ENCODE data around the gene ACVR2A. TPM values are rescaled to one million over a fixed set of nuclear protein-coding genes. Genes with fewer than 3 reads are reported as not detected.

The ACVR2A gene
- polyA plus RNA-seq, 3 donors: 2.6 to 10.5 (median 3.7) TPM

GRCh38 chr2:147910990-147911473, 66.2 kb downstream of the ACVR2A start:
- Histone ChIP-seq H2AFZ (ENCODE audit: insufficient read depth, low read depth, low read length, poor library complexity, severe bottlenecking) (no peak overlapping the region), H3K27me3 (ENCODE audit: control insufficient read depth in 2 of 2, insufficient read depth in 2 of 2, low read length in 2 of 2) (no peaks in the 10 kb centered on the region), H3K36me3 (replicated peaks in 1 of 2; ENCODE audit: control insufficient read depth in 1 of 2, insufficient read depth in 2 of 2, low read length in 2 of 2) (no peaks in the 10 kb centered on the region), H3K27ac (ENCODE audit: low read depth in 1 of 2, low read length in 2 of 2) (no peak overlapping the region), H3K9ac (ENCODE audit: insufficient read depth, low read length, poor library complexity, severe bottlenecking) (no peak overlapping the region), H3K79me2 (ENCODE audit: insufficient read depth, low read length) (no peaks in the 10 kb centered on the region), H3K4me2 (replicated peaks; ENCODE audit: extremely low read depth, low read length, poor library complexity, severe bottlenecking) (no peak overlapping the region), H3K4me3 (replicated peaks in 1 of 3; ENCODE audit: low read depth in 2 of 3, low read length in 3 of 3) (no peak overlapping the region), H3K4me1 (ENCODE audit: control insufficient read depth in 1 of 2, insufficient read depth in 2 of 2, low read length in 2 of 2) (peaks cover 4 to 9% of the 10 kb centered on the region in 2 donors), H4K20me1 (ENCODE audit: insufficient read depth, low read length) (peaks cover 12% of the 10 kb centered on the region), H3K9me3 (replicated peaks in 1 of 2; ENCODE audit: control insufficient read depth in 1 of 2, insufficient read depth in 1 of 2, low read length in 2 of 2) (no peaks in the 10 kb centered on the region)
- H3K4me3 Mint-ChIP-seq: no peak overlapping the region
- peak; percentile 22 to 53 (median 45) for DNase-seq
- no peaks in the 10 kb centered on the region for H3K9me3 Mint-ChIP-seq
- no peaks in the 10 kb centered on the region for H3K27me3 Mint-ChIP-seq (ENCODE audit: low read depth in 3 of 3)
- intact Hi-C loops (cut with micrococcal nuclease): loop anchor here (5.0 kb wide), 1 partner anchor 829 kb away; no protein-coding TSS in a partner anchor
- no CpG with 5 or more reads among the region's 2 CpGs for WGBS (ENCODE audit: insufficient coverage)
- TF ChIP-seq, protein P1, sequence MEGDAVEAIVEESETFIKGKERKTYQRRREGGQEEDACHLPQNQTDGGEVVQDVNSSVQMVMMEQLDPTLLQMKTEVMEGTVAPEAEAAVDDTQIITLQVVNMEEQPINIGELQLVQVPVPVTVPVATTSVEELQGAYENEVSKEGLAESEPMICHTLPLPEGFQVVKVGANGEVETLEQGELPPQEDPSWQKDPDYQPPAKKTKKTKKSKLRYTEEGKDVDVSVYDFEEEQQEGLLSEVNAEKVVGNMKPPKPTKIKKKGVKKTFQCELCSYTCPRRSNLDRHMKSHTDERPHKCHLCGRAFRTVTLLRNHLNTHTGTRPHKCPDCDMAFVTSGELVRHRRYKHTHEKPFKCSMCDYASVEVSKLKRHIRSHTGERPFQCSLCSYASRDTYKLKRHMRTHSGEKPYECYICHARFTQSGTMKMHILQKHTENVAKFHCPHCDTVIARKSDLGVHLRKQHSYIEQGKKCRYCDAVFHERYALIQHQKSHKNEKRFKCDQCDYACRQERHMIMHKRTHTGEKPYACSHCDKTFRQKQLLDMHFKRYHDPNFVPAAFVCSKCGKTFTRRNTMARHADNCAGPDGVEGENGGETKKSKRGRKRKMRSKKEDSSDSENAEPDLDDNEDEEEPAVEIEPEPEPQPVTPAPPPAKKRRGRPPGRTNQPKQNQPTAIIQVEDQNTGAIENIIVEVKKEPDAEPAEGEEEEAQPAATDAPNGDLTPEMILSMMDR (IDR thresholded peaks at IDR 0.05): peak; percentile 78
- H3K27ac Mint-ChIP-seq: no peak overlapping the region
- H3K4me1 Mint-ChIP-seq: peaks cover 20% of the 10 kb centered on the region
- H3K36me3 Mint-ChIP-seq: peaks cover 14% of the 10 kb centered on the region in 2 donors

DNA sequence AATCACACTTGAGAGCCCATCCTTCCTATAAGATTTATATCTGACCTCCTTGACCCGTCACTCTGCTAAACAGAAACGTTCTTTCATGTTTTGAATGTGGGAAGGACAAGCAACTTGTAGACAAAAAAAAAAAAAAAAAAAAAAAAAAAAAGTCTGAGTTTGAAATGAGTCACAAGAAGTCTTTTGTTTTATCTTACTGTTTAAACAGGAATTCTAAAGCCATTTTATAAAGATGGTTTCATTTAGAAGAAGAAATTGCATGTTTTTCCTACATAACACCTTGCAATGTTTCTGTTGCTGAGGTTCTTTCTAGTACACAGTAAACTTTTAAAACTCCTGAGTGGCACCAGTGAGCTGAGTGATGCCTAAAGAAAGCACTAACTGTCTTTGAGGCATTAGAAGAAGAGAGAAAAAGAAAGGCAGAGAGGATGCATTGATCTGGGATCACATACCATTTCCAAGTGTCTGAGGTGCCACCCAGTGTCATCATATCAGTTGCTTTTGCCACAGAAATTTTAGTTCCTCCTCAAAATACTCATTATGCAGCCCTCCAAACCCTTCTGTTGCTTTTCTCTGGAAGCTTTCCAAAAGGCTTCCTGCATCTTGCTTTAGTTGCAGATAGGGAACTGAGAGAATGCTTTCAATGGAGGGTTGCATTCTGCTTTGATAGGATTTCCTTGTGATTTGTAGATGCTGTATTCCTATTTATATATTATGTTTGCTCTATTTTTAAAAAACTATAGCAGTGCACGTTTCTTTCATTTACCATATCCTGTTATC, 69.1 kb downstream of the ACVR2A start:
- H3K27me3 ChIP-seq (ENCODE audit: control insufficient read depth in 2 of 2, insufficient read depth in 2 of 2, low read length in 2 of 2): no peaks in the 10 kb centered on the region
- peaks cover 0 to 17% of the 10 kb centered on the region in 2 donors for H3K36me3 ChIP-seq (replicated peaks in 1 of 2; ENCODE audit: control insufficient read depth in 1 of 2, insufficient read depth in 2 of 2, low read length in 2 of 2)
- intact Hi-C loops (cut with micrococcal nuclease): loop anchor here (5.0 kb wide), 1 partner anchor 832 kb away; no protein-coding TSS in a partner anchor
- Mint-ChIP-seq H3K27ac (no peak overlapping the region), H3K4me3 (no peak overlapping the region), H3K9me3 (no peaks in the 10 kb centered on the region), H3K36me3 (peaks cover 18% of the 10 kb centered on the region in 2 donors), H3K4me1 (peaks cover 35% of the 10 kb centered on the region), H3K27me3 (ENCODE audit: low read depth in 3 of 3) (no peaks in the 10 kb centered on the region)
- TF ChIP-seq, protein P1 (IDR thresholded peaks at IDR 0.05): no peak
- no peak overlapping the region for H3K4me3 ChIP-seq (replicated peaks in 1 of 3; ENCODE audit: low read depth in 2 of 3, low read length in 3 of 3)
- peaks cover 9 to 19% of the 10 kb centered on the region in 2 donors for H3K4me1 ChIP-seq (ENCODE audit: control insufficient read depth in 1 of 2, insufficient read depth in 2 of 2, low read length in 2 of 2)
- peak; percentile 6 to 34 (median 27) for DNase-seq
- no peak overlapping the region for H3K27ac ChIP-seq (ENCODE audit: low read depth in 1 of 2, low read length in 2 of 2)
- H3K9me3 ChIP-seq (replicated peaks in 1 of 2; ENCODE audit: control insufficient read depth in 1 of 2, insufficient read depth in 1 of 2, low read length in 2 of 2): no peaks in the 10 kb centered on the region
- H4K20me1 ChIP-seq (ENCODE audit: insufficient read depth, low read length): peaks cover 8% of the 10 kb centered on the region
- no peaks in the 10 kb centered on the region for H3K79me2 ChIP-seq (ENCODE audit: insufficient read depth, low read length)
- no peak overlapping the region for H3K9ac ChIP-seq (ENCODE audit: insufficient read depth, low read length, poor library complexity, severe bottlenecking)
- H2AFZ ChIP-seq (ENCODE audit: insufficient read depth, low read depth, low read length, poor library complexity, severe bottlenecking): no peak overlapping the region
- no CpG with 5 or more reads among the region's 3 CpGs for WGBS (ENCODE audit: insufficient coverage)
- no peak overlapping the region for H3K4me2 ChIP-seq (replicated peaks; ENCODE audit: extremely low read depth, low read length, poor library complexity, severe bottlenecking)
